HepG2 (cell line): ENCODE data around the gene SGO1. TPM values are rescaled to one million over a fixed set of nuclear protein-coding genes. Genes with fewer than 3 reads are reported as not detected.
A peak's percentile ranks its signal among the peaks of the same experiment; 100 is the strongest.

Experiments
- CCDC6 ChIP-seq: sonication (generic); formaldehyde crosslinking; IDR thresholded peaks from 2 replicates; pipeline ENCODE4 v1.8.1; 2022; ENCODE audit warnings: mild to moderate bottlenecking, missing genetic modification reagents, moderate library complexity
- DNMT3B ChIP-seq: conservative IDR thresholded peaks from 2 replicates; pipeline ENCODE4 v1.6.1; 2016; ENCODE audit warnings: missing biosample characterization, control low read depth
- HDAC2 ChIP-seq: sonication (generic); formaldehyde crosslinking; IDR thresholded peaks from 2 replicates; pipeline ENCODE4 v1.4.0; 2020; ENCODE audit warnings: missing genetic modification reagents
- HNF4G ChIP-seq, 2 experiments: sonication (generic) in 1 of 2; formaldehyde crosslinking in 1 of 2; IDR thresholded peaks; 2 replicates each; pipeline versions ENCODE4 v1.4.0 to v1.6.1; 2011 to 2020; ENCODE audit warnings: borderline replicate concordance in 2 of 2, low read depth in 2 of 2, mild to moderate bottlenecking in 2 of 2, low read length in 1 of 2, missing genetic modification reagents in 1 of 2, moderate library complexity in 1 of 2
- MED1 ChIP-seq: sonication (generic); formaldehyde crosslinking; IDR thresholded peaks from 2 replicates; pipeline ENCODE4 v1.4.0; 2020; ENCODE audit warnings: missing genetic modification reagents
- MLXIP ChIP-seq: sonication (generic); formaldehyde crosslinking; IDR thresholded peaks from 2 replicates; pipeline ENCODE4 v1.9.0; 2021; ENCODE audit warnings: missing genetic modification reagents, borderline replicate concordance
- NFE2 ChIP-seq: sonication (generic); formaldehyde crosslinking; IDR thresholded peaks from 2 replicates; pipeline ENCODE4 v1.4.0; 2020; ENCODE audit warnings: missing genetic modification reagents
- REPIN1 ChIP-seq: sonication (generic); formaldehyde crosslinking; IDR thresholded peaks from 2 replicates; pipeline ENCODE4 v1.8.0; 2022; ENCODE audit warnings: missing genetic modification reagents, low read depth, mild to moderate bottlenecking, borderline replicate concordance
- SAFB2 ChIP-seq: sonication (generic); formaldehyde crosslinking; IDR thresholded peaks from 2 replicates; pipeline ENCODE4 v1.5.1; 2020; ENCODE audit warnings: missing genetic modification reagents, low read depth, mild to moderate bottlenecking, borderline replicate concordance
- THAP8 ChIP-seq: sonication (generic); formaldehyde crosslinking; IDR thresholded peaks from 2 replicates; pipeline ENCODE4 v1.5.1; 2020; ENCODE audit warnings: missing genetic modification reagents, mild to moderate bottlenecking, borderline replicate concordance
- ZFP36L2 ChIP-seq: sonication (generic); formaldehyde crosslinking; IDR thresholded peaks from 2 replicates; pipeline ENCODE4 v1.4.0; 2020; ENCODE audit warnings: missing genetic modification reagents
- ZNF235 ChIP-seq: sonication (generic); formaldehyde crosslinking; IDR thresholded peaks from 2 replicates; pipeline ENCODE4 v1.8.1; 2023; ENCODE audit warnings: mild to moderate bottlenecking, missing genetic modification reagents, borderline replicate concordance
- ZNF563 ChIP-seq: sonication (generic); formaldehyde crosslinking; IDR thresholded peaks from 2 replicates; pipeline ENCODE4 v1.8.0; 2022; ENCODE audit warnings: mild to moderate bottlenecking, moderate library complexity, missing genetic modification reagents
- ZNF570 ChIP-seq: sonication (generic); formaldehyde crosslinking; IDR thresholded peaks from 2 replicates; pipeline ENCODE4 v1.4.0; 2020; ENCODE audit warnings: mild to moderate bottlenecking, missing genetic modification reagents, borderline replicate concordance
- ZSCAN21 ChIP-seq: sonication (generic); formaldehyde crosslinking; IDR thresholded peaks from 2 replicates; pipeline ENCODE4 v1.8.0; 2022; ENCODE audit warnings: mild to moderate bottlenecking, missing genetic modification reagents, moderate library complexity, borderline replicate concordance
- polyA plus RNA-seq, 8 experiments: library from polyadenylated mRNA; depleted of rRNA in 3 of 8; stranded (reverse) in 7 of 8; unstranded in 1 of 8; fragments of >200 nt; fragmentation: Illumina TruSeq in 4 of 8; extraction: Trizol in 4 of 8; gene quantifications; 2 replicates each; pipeline versions ENCODE4 v1.2.1 to v1.2.3, GENCODE V29; 2011 to 2016; ENCODE audit warnings: low read depth in 4 of 8, missing spikeins in 1 of 8, mixed read lengths in 1 of 8; ENCODE audit not compliant: insufficient read depth in 1 of 8
- total RNA-seq, 5 experiments: library from RNA; depleted of rRNA; stranded (reverse); fragments of >200 nt; fragmentation: Illumina TruSeq; extraction: Trizol; gene quantifications; 2 replicates each; pipeline ENCODE4 v1.2.3, GENCODE V29; 2016; ENCODE audit warnings: low read depth in 1 of 5
- TF ChIP-seq, protein P1 (sequence below): sonication (generic); formaldehyde crosslinking; IDR thresholded peaks from 2 replicates; pipeline ENCODE4 v1.4.0; 2020; ENCODE audit warnings: mild to moderate bottlenecking, missing genetic modification reagents

Gene SGO1
- total and polyA plus RNA-seq, 2 of the 13 experiments (the other 11 are each of a cell fraction or from before 2014, with no cell fraction given): 2.1 to 16.1 TPM

DNA sequence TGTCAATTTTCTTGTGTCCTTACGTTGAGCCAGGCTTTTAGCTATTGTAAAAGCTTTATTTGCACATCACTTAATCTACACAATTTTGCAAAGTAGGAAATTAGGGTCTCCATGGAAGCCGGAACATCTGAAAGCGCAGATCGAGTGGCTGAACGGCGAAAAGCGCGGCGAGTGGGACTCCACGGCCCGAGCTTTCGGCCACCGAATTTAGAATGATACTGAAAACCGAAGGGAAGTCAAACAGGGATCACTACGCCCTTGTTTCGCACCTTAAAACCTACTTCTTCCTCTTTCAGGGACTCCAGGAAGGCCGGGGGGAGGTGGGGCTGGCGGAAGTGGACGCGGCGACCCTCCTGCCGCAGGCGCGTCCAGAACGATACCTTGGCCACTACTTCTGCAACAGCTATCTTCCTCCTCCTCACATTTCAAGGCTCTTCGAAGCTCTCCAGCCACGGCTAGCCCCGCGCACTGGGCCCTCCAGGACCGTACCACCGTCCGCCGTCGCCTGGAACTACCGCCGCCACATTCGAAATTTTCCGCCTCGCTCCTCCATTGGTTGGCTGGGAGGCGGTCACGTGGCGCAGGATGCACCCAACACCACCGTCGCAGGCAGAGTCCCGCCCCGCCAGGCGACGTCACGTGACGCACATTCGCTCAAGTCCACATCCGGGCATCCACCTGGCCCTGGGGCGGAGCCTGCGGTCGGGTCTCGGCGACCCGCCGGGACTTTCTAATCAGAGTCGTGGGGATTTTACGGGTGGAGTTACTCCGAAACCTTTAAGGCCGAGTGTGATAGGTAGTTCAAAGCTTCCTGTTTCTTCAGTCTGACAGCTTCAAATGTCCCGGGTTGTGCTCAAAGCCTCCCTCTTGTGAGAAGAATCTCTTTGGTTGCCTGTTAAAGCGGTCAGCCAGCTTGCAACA lies at the start of gene SGO1 (continued):
- TF ChIP-seq THAP8 (CRISPR knock-in tag) (no peak), HNF4G (IDR thresholded peaks at IDR 0.05; ENCODE audit: borderline replicate concordance, low read depth, low read length) (no peak), HNF4G (CRISPR knock-in tag; IDR thresholded peaks at IDR 0.05; ENCODE audit: borderline replicate concordance, low read depth) (no peak), DNMT3B (CRISPR knock-in tag) (no peak), SAFB2 (no peak), ZSCAN21 (peak; percentile 60; the same call in 1 of the 2 replicates), MED1 (no peak), ZFP36L2 (CRISPR knock-in tag) (no peak), REPIN1 (CRISPR knock-in tag) (peak; percentile 78; the same call in 1 of the 2 replicates), CCDC6 (CRISPR knock-in tag) (peak; percentile 92), ZNF570 (CRISPR knock-in tag) (no peak), ZNF563 (CRISPR knock-in tag) (peak; percentile 73; the same call in 1 of the 2 replicates), ZNF235 (CRISPR knock-in tag) (no peak), HDAC2 (CRISPR knock-in tag) (peak; percentile 81), NFE2 (CRISPR knock-in tag) (no peak), MLXIP (no peak)
- TF ChIP-seq, protein P1, sequence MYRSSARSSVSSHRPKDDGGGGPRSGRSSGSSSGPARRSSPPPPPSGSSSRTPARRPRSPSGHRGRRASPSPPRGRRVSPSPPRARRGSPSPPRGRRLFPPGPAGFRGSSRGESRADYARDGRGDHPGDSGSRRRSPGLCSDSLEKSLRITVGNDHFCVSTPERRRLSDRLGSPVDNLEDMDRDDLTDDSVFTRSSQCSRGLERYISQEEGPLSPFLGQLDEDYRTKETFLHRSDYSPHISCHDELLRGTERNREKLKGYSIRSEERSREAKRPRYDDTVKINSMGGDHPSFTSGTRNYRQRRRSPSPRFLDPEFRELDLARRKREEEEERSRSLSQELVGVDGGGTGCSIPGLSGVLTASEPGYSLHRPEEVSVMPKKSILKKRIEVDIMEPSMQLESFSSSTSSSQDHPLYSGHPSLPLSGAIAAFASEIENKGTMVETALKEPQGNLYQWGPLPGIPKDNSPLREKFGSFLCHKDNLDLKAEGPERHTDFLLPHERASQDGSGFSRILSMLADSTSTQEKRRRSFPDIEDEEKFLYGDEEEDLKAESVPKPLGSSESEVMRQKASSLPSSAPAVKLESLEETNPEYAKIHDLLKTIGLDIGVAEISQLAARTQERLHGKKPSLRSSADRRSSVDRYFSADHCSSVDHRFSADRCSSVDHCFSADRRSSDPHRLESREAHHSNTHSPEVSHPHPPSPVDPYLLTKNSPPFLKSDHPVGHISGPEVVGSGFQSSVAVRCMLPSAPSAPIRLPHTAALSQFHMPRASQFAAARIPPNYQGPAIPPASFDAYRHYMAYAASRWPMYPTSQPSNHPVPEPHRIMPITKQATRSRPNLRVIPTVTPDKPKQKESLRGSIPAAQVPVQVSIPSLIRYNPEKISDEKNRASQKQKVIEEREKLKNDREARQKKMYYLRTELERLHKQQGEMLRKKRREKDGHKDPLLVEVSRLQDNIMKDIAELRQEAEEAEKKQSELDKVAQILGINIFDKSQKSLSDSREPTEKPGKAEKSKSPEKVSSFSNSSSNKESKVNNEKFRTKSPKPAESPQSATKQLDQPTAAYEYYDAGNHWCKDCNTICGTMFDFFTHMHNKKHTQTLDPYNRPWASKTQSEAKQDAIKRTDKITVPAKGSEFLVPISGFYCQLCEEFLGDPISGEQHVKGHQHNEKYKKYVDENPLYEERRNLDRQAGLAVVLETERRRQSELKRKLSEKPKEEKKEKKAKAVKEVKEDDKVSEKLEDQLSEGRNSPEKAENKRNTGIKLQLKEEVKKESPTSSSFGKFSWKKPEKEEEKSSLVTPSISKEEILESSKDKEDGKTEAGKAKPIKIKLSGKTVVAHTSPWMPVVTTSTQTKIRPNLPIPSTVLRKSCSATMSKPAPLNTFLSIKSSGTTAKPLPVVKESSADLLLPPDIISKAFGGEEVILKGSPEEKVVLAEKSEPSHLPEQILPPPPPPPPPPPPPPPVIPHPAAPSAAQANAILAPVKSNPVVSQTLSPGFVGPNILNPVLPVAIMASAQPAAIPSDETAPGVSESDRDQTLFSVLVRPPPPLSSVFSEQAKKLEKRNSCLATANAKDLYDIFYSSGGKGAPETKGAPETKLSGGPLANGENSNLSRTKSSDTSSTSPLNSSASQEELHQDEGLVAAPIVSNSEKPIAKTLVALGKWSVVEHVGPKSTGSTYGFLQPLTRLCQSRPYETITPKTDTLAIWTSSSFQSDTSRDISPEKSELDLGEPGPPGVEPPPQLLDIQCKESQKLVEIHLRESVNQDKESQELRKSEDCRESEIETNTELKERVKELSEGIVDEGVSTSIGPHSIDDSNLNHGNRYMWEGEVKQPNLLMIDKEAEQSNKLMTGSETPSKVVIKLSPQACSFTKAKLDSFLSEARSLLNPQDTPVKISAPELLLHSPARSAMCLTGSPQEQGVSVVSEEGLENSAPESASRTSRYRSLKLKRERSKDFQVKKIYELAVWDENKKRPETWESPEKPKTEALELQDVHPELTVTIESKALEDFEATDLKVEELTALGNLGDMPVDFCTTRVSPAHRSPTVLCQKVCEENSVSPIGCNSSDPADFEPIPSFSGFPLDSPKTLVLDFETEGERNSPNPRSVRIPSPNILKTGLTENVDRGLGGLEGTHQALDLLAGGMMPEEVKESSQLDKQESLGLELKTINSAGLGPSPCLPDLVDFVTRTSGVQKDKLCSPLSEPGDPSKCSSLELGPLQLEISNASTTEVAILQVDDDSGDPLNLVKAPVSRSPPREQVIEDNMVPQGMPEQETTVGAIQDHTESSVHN (CRISPR knock-in tag): no peak; the same call in 1 of the 2 replicates
